ENCODE measurements around the gene KLK10.

KLK10 gene

DNA sequence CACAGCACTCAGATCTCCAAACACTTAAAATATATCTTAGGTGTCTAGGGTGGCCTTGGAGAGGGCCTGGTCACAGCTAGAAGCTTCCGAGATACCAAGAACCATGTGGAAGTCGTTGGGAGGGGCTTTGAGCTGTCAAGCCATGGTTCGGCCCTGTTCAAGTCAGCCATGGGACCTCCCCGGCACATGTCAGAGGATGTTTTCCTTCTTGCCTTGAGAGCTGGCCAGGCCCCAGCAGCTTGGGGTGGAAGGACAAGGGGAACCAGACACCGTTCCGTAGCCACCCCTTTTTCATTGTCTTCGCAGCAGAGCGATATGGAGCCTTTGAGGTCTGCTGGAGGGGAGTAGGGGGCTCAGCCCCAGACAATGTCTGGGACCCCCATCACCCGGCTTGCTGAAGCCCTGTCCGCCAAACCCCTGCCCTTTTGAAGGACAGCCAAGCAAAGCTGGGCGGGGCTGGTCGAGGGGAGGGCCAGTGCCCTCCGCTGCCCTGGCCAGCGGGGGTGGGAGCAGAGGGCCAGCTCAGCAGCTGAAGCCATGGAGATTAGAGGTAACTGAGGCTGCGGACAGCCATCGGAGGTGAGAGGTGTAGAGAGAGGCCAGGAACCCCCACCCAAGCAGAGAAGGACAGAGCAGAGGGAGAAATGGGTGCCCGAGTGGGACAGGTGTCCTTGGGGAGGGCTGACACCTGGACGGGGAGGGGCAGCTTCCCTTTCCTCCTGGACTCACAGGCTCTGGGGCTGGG, 6.5 kb upstream of the KLK10 start:
- DNase-seq = no peak

DNA sequence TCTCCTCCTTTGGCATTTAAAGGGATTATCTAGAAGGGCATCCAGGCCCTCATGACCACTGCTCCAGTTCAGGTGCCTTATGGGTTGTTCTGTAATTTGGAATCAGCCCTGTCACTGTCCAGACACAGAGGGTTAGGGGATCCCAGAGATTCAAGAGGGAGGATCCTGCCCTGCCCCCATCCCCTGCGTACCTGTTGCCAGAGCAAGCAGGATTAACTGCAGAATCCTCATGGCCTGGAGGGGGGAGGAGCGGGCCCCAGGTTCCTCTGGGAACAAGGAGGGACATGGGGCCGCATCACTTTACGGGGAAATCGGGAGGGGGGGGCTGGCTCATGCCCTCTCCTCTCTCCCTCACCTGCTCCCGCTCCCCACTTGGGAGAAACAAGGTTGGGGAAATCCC, 5.9 kb upstream of the KLK10 start:
- DNase-seq = no peak

DNA sequence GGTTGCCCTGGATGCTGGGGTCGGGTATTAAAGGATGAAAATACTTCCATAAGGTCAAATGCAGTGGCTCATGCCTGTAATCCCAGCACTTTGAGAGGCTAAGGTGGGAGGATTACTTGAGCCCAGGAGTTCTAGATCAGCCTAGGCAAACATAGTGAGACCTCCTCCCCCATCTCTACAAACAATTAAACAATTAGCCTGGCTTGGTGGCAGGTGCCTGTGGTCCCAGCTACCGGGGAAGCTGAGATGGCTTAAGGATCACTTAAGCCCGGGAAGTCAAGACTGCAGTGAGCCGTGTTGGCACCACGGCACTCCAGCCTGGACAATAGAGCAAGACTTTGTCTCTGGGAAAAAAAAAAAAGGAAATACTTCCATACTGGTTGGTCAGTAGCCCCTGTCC, 5.4 kb upstream of the KLK10 start:
- DNase-seq = no peak

DNA sequence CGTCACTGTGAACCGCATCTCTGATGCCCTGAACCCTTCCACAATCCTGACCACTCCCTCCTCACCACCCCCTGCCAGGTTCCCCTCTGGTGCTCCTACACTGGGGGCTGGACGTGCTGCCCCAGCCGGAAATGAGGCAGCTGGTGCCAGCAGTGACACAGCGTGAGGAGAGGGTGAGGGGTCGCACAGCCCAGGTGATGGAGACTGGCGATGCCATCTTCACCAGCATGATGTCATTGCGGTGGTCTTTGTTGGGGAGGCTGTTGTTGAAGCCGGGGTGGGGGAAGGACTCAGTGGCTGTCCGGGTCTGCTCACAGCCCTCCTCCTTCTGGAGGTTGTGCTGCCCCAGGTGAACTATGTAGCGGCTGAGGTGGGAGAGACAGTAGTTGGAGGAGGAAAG, 4.4 kb upstream of the KLK10 start:
- DNase-seq = no peak

DNA sequence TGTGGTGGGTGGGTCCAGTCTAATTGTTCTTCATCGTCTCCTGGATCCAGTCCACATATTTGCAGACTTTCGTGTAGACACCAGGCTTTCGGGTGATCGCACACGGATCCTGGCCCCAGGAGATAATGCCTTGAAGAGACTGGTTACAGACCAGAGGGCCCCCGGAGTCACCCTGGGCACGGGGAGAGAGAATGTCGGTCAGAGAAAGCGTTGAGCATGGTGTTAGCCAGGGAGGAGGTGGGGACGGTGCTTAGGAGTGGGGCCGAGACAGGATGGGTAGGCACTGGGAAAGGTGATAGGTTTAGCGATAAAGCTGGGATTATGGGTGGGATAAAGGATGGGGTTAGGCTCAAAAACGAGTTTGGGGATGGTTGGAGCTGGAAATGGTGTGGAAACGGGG, 3.0 kb upstream of the KLK10 start:
- no peak for DNase-seq

DNA sequence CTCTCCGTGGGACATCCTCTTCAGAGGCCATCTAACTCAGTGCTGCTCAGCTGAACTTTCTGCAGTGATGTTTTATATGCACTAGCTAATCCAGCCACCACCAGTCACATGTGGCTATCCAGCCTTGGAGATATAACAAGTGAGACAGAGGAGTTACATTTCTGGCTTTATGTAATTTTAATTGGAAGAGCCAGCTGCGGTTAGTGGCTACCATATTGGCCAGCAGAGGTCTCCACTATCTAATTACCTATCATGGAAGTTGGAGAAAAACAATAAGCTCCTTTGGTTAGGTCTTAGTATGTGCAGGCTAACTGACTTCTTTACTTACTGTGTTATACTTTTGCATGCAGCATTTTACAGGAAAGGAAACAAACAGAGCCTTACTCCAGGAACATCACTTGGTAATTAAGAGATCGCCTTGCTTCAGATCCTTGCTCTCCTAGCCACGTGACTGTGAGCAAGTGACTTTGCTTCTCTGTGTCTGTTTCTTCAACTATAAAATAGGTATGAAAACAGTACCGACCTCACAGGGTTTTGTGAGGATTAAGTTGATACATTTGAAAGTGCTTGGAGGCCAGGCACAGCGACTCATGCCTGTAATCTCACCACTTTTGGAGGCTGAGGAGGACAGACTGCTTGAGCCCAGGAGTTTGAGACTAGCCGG, 1.6 kb upstream of the KLK10 start:
- no peak for DNase-seq

DNA sequence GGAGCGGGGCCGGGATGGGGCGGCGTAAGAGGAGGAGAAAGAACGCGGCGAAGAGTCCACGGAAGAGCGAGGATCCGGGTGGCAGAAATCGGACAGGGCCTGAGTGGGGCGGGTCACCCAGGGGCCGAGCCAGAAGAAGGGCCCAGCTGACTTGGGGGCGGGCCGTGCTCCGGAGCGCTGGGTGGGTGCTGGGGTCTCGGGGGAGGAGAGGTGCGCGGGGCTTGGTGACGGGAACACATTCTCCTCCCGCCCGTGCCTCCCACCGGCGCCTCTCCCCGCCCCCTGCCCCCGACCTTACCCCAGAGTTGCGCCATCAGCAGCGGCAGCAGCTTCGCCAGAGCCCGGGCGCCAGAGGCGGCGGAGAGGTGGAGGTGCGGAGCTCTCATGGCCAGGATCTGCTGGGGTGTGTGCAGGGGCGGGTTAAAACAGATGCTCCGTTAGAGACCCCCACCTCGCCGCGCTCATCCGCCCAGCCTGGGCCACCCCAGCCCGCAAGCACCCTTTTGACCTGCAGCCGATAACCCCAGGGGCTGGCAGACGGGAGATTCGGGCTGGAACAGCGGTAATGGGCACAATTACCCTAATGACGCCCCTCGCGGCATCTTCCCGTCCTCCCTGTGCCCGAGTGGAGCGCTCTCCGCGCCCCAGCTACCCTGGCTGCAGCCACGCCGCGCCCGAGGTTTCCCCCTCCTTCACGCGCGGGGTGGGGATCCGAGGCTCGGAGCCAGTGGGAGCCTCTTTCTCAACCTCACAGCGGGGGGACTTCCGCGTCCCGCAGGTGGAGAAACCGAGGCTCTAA, 565 bp downstream of the KLK10 start:
- peak in 1 of 2 donors; percentile 18 for DNase-seq

DNA sequence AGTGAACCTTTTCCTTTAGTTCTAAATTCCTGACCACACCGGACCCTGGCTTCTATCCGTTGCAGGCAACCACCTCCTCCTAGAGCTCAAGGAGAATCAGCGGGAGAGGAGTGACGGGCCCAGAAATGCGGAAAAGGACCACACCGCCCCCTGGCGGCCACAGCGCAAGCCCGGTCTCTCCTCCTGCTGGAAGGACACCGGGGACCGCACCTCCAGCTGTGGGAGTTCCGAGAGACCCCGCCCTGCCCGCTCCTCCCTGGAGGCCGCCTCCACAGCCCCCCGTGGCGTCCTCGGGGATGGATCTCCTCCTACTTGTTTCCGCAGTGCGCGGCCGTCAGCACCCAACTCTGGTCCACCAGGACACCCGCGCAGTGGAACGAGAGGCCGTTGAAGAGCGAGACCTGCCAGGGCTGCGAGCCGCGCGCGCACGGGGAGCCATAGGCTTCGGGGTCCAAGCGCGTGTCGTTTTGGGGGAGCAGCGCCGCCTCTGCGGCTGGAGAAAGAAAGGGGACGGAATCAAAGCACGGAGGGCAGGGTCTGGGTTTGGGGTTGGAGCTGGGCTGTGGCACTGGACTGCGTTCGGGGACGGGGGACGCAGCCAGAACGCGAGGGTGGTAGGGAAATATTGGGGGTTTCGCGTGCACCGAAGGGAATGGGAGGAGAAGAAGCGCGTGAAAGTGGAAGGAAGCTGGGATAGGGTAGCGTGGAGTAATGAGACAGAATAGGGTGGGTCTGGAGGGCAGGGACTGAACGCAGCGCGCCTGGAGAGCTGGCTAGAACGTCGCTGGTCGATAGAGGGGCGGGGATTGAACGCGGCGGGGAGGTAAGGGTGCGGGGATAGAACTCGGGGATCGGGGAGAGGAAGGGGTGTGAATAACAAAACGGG, 2.5 kb downstream of the KLK10 start:
- DNase-seq = peak; percentile 57 to 85

DNA sequence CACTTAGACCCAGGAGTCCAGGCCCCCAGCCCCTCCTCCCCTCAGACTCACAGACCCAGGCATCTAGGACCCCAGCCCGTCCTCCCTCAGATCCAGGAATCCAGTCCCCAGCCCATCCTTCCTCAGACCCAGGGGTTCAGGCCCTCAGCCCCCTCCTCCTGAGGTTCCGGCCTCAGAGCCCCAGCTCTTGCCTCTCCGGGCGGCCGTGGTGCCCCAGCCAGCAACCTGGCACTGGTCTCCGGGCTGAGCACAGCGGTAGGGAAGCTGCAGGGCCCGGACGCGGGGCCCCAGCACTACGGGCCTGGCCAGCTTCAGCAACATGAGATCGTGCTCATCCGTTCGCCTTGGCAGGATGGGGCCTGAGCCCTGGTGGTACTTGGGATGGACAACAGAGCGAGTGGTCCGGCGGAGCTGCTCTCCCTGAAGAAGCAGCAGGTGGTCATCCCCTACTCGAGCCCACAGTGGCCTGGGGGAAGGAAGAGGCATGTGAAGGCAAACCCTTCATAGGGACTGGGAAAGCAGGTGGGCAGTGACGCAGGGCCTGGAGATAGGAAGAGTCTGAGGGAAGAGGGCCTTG, 3.7 kb downstream of the KLK10 start:
- DNase-seq = no peak

DNA sequence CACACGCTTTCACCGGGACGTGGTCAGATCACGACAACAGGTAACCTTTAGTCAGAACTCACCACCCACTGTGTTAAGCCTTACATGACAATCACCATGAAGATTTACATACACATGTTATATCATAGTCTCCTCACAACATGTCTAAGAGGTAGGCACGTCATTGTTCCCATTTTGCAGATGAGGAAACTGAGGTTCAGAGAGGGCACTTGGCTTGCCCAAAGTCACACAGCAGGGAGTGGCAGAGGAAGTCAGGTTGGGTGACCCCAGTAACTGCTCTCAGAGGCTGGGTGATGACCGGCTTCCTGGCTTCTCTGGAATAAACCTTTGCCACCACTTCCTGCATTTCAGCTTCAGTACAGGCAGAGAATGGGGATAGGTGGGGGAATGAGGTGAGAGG, 5.3 kb downstream of the KLK10 start:
- DNase-seq = no peak

DNA sequence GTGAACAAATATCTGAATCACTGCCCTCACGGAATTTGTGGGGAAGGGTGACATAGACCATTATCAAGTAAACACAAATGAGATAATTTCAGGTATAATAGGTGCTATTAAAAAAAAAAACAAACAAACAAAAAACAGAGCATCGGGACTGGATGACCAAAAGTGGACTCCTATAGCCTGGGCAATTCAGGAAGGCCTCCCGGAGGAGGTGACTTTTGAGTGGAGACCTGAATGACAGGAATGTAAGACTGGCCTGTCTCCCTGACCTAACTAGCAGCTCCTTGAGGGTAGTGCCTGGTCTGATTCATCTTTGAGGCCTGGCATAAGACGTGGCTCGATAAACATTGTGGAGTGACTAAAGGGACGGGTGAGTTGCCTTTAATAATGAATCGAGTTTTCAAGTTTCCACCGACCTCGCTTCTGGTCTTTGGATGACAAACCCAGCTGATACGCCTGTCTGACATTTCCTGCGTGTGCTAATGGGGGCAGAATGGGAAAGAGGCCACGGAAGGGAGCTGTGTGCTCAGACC, 6.8 kb downstream of the KLK10 start:
- DNase-seq = no peak

DNA sequence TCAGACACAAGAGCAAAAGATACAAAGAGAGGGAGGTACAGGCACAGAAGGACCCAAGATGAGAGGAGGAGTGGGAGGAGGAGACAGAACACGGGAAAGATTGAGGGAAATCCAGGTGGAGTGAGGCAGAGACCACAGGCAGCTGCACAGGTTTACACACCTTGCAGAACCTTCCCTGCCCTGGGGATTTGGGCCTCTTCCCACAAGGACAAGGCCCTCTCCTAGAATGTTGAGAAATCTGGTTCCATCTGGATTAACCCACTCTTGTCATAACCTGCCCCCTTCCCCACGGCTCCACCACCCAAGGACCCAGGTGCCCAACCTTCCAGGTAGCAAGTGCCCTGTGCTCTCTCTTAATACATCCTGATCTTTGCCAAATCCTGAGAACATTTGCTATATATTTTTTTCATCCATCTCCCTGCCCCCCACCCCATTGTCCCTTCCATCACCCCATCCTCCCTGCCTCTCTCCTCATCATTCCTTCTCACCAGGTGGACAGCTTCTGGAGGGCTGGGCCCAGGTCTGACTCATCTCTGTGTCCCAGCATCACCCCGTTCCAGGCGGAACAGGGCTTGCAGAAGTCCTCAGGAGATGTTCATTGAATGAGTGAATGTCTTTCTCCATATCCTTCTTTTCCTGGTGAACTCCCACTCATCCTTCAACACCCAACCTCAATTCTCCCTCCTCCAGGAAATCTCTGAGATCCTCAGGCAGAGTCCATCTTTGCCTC, 9.3 kb downstream of the KLK10 start:
- DNase-seq = no peak

DNA sequence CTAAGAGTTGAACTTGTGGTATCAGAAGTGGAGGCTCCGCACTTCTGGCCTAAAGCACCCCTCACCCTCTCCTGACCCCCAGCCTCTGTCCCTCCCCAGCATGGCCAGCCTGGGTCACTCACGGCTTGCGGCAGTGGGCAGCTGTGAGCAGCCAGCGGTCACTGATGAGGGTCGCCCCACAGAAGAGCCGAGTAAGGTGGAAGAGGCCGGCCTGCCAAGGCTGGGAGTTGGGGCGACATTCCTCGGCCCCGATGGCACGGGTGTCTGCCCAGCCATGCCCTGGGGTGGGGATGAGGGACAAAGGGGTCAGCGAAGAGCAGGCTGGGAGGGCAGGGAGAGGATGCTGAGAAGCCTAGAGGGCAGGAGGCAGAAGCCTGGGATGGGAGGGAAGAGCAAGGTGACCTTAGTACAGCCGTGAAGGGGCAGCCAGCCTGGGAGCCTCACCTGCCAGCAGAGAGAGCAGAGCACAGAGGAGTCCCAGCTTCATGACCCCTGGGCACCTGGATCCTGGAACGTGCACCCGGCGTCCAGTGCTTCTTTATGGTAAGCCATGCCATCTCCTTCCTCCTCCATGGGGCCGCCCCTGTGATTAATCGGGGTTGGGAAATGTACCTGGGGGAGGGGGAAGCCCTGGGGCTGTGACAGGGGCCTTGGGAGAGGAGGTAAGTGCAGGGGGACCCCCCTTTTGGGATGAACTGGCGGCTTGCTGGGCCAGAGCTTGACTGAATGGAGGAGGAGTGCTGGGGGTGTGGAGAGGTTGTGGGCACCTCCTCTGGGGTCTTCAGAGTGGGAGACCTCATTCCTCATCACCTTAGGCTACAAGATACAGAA, 10.2 kb downstream of the KLK10 start:
- no peak for DNase-seq

DNA sequence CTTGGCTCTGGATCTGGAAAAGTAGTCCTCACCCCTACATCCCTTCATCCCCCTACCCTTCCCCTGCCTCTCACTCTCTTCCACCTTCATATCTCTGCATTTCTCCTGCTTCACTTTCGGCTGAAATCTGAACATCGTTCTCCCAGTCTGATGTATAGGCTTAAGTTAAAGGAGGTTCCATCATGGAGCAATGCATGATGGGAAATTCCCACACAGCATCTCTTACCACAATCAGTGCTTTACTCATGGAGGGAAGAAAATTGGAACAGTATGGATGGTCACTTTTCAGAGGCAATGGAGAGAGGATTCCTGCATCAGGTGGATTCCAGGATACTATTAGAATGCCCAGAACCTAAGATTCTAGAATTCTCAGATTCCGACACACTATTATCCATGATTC, 12.0 kb downstream of the KLK10 start:
- no peak for DNase-seq

DNA sequence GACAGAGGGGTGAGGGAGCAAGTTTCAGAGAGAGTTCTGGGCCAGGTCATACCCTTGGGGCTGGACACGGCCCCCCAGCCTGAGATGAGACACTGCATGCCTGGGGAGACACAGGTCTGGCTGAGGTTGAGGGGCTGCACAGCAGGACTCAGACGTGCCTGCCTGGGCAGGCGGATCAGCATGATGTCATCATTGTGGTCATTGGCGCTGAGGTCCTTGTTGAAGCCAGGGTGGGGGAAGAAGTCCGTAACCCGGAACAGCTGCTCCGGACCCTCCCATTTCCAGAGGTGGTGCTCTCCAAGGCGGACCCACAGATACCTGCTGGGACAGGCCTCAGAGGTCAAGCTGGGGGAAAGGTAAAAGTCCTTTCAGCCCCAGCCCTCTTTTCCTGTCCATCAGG, 13.1 kb downstream of the KLK10 start:
- no peak for DNase-seq

DNA sequence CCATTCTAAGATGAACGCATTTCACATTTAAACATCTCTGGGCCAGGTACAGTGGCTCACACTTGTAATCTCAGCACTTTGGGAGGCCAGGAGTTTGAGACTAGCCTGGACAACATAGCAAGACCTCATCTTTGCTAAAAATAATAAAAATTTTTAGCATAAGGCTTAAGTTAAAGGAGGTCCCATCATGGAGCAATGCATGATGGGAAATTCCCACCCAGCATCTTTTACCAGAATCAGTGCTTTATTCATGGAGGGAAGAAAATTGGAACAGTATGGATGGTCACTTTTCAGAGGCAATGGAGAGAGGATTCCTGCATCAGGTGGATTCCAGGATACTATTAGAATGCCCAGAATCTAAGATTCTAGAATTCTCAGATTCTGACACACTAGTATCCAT, 14.3 kb downstream of the KLK10 start:
- DNase-seq = no peak

DNA sequence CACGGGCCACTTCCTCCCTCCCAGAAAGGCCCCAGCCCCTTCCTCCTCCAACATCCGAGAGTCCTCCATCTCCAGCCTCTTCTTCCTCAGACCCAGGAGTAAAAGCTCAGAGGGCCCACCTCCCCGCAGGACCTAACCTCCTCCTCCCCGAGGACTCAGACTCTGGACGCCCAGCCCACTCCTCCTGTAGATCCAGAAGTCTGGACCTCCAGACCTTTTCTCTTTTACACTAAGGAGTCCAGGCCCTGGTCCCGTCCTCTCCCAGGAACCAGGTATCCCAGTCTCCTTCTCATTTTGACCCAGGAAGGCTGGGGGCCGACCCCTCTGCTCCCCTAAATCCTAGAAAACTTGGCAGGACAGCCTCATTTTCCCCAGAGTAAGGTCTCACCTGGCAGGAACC, 16.2 kb downstream of the KLK10 start:
- DNase-seq = no peak

DNA sequence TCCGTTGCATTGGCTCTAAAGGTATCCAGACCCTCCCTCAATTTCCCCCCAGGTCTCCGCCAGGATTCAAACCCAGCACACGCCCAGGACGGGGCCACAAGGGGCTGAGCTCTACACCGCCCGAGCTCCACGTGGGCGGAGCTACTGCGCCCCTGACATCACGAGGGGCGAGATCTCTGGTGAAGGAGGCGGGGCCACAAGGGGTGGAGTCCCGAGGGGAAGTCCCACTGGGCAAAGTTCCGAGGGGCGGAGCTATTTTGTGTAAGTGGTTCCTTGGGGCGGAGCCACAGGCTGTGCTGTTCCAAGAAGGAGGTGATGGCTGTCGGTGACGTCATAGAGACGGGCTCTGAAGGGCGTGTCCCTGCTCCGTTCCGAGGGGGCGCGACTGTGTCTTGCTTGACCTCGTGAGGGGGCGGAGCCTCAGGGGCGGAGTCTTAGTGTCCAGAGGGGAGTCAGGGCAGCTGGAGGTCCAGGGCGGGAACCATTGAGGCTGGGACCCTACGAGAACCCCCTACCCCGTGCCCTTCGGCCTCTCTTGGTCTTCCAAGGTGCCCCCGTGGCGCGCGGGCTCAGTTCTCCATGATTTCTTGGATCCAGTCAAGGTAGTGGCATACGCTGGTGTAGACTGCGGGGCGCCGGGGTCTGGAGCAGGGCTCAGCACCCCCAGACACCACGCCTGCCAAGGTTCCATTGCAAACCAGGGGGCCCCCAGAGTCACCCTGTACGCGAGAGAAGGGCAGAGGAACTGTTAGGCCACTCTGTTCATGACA, 16.8 kb downstream of the KLK10 start:
- peak in 1 of 2 donors; percentile 44 for DNase-seq

DNA sequence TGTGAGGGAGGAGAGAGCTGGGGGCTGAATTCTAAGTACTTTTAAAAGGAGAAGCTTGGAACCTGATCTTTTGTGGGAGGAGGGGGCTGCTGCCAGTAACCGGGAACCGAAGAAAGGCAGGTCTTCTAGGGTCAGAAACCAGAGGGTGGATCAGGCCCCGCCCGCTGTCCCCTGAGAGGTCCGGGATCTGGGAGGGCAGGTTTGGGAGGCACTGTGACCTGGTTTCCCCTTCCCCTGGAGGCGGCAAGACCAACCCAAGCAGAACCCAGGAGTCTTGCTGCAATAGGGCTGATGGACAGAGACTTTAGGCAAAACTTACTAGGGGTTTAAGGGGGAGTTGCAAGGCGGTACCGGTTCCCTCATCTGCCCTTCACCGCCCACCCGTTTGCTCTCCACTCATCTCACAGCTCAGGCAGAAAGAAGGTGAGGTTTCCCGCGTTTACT, 17.4 kb downstream of the KLK10 start:
- no peak for DNase-seq

DNA sequence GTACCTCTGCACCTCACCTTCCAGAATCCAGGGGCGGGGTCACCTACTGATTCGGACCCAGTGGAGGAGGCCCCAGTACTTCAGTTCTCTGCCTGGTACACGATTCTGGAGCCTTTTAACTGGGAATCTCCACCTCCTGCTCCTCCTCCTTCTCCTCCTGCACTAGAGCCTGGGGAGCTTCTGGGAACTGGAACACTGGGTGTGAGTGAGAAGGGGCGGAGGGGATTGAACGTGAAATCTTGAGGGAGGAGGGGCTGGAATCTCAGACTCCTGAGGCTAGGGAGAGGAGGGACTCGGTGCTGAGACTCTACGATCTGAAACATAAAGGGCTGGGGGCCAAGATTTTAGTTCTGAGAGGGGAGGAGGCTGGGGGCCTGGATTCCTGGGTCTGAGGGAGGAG, 18.0 kb downstream of the KLK10 start, which contains the start of gene KLK8:
KLK8 (minus strand) TSS at position 90 of the 400 bp plus-strand sequence. CDS start 437 bp downstream, outside the sequence.
- no peak for DNase-seq

All from stimulated activated CD4-positive, alpha-beta T cell treated with anti-CD3 and anti-CD28 coated beads, Interleukin-2, amount 100 ng/mL, for 24 hours (primary cell).